Uterus (tissue), 4 donors: ENCODE measurements around the gene BCAS3. TPM values are rescaled to one million over a fixed set of nuclear protein-coding genes. Genes with fewer than 3 reads are reported as not detected.

Experiments
- DNase-seq, 2 donors: peaks; one replicate each; pipeline ENCODE4 v3.0.0-alpha.2; 2019 to 2020
- H3K27ac ChIP-seq, 2 donors: fragments of 200-600 bp; sonication (generic); 1 replicate in 1 of 2; 2 replicates in 1 of 2; pipeline ENCODE4 v1.5.1; 2016 to 2018
- H3K27me3 ChIP-seq, 2 donors: fragments of 200-600 bp; sonication (generic); one replicate each; pipeline ENCODE4 v1.5.1; 2018 to 2019; ENCODE audit warnings: control low read depth in 1 of 2
- H3K36me3 ChIP-seq, 2 donors: fragments of 200-600 bp; sonication (generic); one replicate each; pipeline ENCODE4 v1.5.1; 2019; ENCODE audit warnings: control low read depth in 1 of 2
- H3K4me1 ChIP-seq, 2 donors: fragments of 200-600 bp; sonication (generic); one replicate each; pipeline ENCODE4 v1.5.1; 2018 to 2019; ENCODE audit warnings: control low read depth in 1 of 2
- H3K4me3 ChIP-seq, 2 donors: fragments of 200-600 bp; sonication (generic); 1 replicate in 1 of 2; 2 replicates in 1 of 2; pipeline ENCODE4 v1.5.1; 2018 to 2019; ENCODE audit warnings: mild to moderate bottlenecking in 1 of 2
- H3K9me3 ChIP-seq, 2 donors: fragments of 200-600 bp; sonication (generic); one replicate each; pipeline ENCODE4 v1.5.1; 2019; ENCODE audit warnings: control low read depth in 1 of 2
- POLR2A ChIP-seq, 2 donors: fragments of 450-650 bp; IDR thresholded peaks; one replicate each; pipeline ENCODE4 v1.6.1; 2016; ENCODE audit warnings: antibody characterized with exemption in 2 of 2, mild to moderate bottlenecking in 1 of 2, moderate library complexity in 1 of 2
- intact Hi-C: fragments of 100-400 bp; cut with DNase I; formaldehyde crosslinking; loops from one replicate; pipeline ENCODE4 v1.15.1; 2023; ENCODE audit warnings: low total_unique reads
- total RNA-seq, 4 donors: library from RNA; depleted of rRNA in 3 of 4; stranded (reverse); fragments of >200 nt in 3 of 4; gene quantifications; one replicate each; pipeline versions ENCODE4 v1.1.0 to v1.2.4, GENCODE V29; 2014 to 2023
- TF ChIP-seq, protein P1 (sequence below), 4 experiments: fragments of 200-600 bp in 2 of 4; fragments of 450-650 bp in 2 of 4; sonication (generic) in 2 of 4; IDR thresholded peaks; one replicate each; pipeline ENCODE4 v1.5.1; 2016 to 2019; ENCODE audit warnings: antibody characterized with exemption in 4 of 4, mild to moderate bottlenecking in 2 of 4, moderate library complexity in 1 of 4
- donor health status: DM: yes; HTN: yes; CAD: no.

The BCAS3 gene
- total RNA-seq, 4 donors from 2014 or later = 42.6 to 147 (median 83.7) TPM

DNA sequence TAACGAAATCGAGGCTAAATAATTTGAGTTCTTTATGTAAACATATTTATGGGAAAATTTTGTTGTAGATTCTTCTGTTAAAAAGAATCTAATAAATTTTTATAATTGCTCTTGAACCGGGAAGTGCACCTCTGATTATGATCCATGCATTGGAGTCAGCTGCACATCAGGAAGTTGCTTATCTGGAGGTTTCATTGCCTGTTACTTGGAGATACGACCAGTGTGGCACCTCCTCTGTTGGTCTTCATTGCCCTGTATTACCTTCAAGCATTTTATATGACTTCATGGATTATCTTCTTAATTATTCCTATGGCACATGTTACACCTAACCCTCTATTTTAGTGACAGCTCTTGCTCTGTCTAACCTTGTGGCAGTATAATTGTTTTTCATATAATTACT lies 409.4 kb downstream of the BCAS3 start:
- Histone ChIP-seq H3K4me3 (no peak overlapping the region), H3K9me3 (no peaks in the 10 kb centered on the region), H3K27ac (no peak overlapping the region), H3K27me3 (no peaks in the 10 kb centered on the region), H3K36me3 (no peaks in the 10 kb centered on the region), H3K4me1 (no peaks in the 10 kb centered on the region)
- TF ChIP-seq, protein P1, sequence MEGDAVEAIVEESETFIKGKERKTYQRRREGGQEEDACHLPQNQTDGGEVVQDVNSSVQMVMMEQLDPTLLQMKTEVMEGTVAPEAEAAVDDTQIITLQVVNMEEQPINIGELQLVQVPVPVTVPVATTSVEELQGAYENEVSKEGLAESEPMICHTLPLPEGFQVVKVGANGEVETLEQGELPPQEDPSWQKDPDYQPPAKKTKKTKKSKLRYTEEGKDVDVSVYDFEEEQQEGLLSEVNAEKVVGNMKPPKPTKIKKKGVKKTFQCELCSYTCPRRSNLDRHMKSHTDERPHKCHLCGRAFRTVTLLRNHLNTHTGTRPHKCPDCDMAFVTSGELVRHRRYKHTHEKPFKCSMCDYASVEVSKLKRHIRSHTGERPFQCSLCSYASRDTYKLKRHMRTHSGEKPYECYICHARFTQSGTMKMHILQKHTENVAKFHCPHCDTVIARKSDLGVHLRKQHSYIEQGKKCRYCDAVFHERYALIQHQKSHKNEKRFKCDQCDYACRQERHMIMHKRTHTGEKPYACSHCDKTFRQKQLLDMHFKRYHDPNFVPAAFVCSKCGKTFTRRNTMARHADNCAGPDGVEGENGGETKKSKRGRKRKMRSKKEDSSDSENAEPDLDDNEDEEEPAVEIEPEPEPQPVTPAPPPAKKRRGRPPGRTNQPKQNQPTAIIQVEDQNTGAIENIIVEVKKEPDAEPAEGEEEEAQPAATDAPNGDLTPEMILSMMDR (IDR thresholded peaks at IDR 0.05) = no peak
- TF ChIP-seq POLR2A (IDR thresholded peaks at IDR 0.05) = no peak
- intact Hi-C loops = no loop called here
- no peak for DNase-seq

DNA sequence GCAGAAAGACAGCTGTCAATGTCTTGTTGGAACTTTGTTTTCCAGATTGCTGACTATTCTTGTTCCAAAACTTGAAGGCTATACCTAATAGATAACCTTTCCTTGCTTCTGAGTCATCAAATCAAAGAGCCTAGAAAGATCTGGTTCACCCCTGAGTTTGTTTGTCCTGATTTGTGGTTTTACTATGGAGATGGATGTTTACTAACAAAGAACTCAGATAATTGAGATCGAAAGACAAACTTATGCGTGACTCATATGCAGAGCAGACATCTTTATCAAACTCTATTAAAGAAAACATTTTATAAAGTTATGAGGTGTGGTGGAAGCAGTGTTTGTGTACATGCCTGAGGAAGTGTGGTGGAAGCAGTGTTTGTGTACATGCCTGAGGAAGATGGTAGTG lies 410.9 kb downstream of the BCAS3 start:
- Histone ChIP-seq H3K4me1 (no peaks in the 10 kb centered on the region), H3K4me3 (no peak overlapping the region), H3K36me3 (no peaks in the 10 kb centered on the region), H3K9me3 (no peaks in the 10 kb centered on the region), H3K27me3 (no peaks in the 10 kb centered on the region), H3K27ac (no peak overlapping the region)
- no peak for TF ChIP-seq POLR2A (IDR thresholded peaks at IDR 0.05)
- TF ChIP-seq, protein P1 (IDR thresholded peaks at IDR 0.05) = no peak
- no peak for DNase-seq
- intact Hi-C loops = no loop called here

DNA sequence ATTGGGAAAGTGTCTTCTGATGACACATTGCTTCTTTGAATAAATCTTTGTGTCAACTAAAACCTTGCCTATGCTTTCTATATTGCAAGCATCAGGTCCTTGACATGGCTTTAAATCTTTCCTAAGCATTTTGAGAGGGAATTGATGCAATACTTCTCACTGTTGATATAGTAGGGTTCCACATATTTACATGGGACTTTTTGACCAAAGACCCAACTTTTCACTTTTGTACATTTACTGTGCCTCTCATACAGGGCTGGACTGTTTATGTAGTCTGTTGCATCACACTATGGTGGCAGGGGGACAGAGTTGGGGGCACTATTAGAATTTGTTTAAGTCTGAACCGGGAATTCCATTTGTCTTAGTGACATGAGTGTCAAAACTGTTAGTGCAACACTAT lies 413.4 kb downstream of the BCAS3 start:
- H3K4me1 ChIP-seq = no peaks in the 10 kb centered on the region
- TF ChIP-seq, protein P1 (IDR thresholded peaks at IDR 0.05) = no peak
- no peaks in the 10 kb centered on the region for H3K36me3 ChIP-seq
- intact Hi-C loops = no loop called here
- no peaks in the 10 kb centered on the region for H3K9me3 ChIP-seq
- no peak overlapping the region for H3K4me3 ChIP-seq
- H3K27me3 ChIP-seq = no peaks in the 10 kb centered on the region
- H3K27ac ChIP-seq = no peak overlapping the region
- DNase-seq = no peak

DNA sequence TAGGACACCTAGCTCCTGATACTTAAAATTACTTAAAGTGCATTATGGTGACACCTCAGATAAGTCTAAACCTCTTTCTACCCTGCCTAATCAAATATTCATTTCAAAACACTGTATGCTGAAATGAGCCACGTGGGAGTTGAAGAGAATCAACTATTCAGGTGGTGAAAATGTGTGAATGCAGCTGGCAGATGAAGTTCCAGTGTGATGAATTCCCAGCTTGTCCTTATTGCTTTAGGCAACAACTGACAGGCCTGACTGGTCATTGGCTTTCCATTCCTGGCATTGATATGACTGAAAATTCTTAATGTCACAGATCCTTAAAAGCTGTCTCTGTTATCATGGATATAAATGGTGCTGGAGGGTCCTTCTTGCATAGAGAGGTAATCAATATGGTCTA lies 420.1 kb downstream of the BCAS3 start:
- intact Hi-C loops = no loop called here
- H3K4me3 ChIP-seq = no peak overlapping the region
- H3K27me3 ChIP-seq = no peaks in the 10 kb centered on the region
- DNase-seq = no peak
- no peaks in the 10 kb centered on the region for H3K9me3 ChIP-seq
- no peak overlapping the region for H3K27ac ChIP-seq
- no peak for TF ChIP-seq POLR2A (IDR thresholded peaks at IDR 0.05)
- H3K4me1 ChIP-seq = no peaks in the 10 kb centered on the region
- H3K36me3 ChIP-seq = no peaks in the 10 kb centered on the region

DNA sequence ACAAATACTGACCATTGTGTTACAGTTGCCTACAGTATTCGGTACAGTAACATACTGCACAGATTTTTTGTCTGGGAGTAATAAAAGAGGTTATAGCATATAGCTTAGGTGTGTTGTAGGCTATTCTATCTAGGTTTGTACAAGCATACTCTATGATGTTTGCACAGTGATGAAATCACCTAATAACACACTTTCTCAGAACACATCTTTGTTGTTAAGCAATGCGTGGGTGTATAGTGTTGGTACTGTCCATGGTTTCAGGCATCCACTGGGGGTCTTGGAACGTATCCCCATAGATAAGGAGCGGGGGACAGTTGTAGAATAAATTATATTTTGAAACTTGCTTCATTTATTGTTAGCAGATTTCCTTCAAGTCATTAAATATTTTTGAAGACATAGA lies 428.7 kb downstream of the BCAS3 start:
- H3K27me3 ChIP-seq = no peaks in the 10 kb centered on the region
- intact Hi-C loops = no loop called here
- no peaks in the 10 kb centered on the region for H3K36me3 ChIP-seq
- H3K4me3 ChIP-seq = no peak overlapping the region
- no peak overlapping the region for H3K27ac ChIP-seq
- DNase-seq = no peak
- H3K4me1 ChIP-seq = no peaks in the 10 kb centered on the region
- TF ChIP-seq POLR2A (IDR thresholded peaks at IDR 0.05) = no peak
- TF ChIP-seq, protein P1 (IDR thresholded peaks at IDR 0.05) = no peak
- no peaks in the 10 kb centered on the region for H3K9me3 ChIP-seq

DNA sequence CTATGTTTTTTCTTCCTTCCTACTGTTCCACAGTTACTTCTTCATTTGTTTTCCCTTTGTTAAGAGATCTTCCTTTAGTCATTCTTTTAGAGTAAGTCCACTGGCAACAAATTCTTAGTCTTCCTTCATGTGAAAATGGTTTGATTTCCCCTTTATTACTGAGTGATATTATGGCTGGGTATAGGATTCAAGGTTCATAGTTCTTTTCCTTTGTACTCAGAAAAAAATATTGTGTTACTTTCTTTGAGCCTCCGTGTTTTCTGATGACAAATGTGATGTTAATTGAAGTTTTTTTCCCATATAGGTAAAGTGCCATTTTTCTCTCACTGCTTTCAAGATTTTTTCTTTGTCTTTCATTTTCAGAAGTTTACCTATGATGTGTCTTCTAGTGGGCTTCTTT lies 438.9 kb downstream of the BCAS3 start:
- Histone ChIP-seq H3K4me1 (no peaks in the 10 kb centered on the region), H3K36me3 (peaks cover 0 to 4% of the 10 kb centered on the region in 2 donors), H3K9me3 (peaks cover 0 to 6% of the 10 kb centered on the region in 2 donors), H3K4me3 (no peak overlapping the region), H3K27ac (no peak overlapping the region), H3K27me3 (no peaks in the 10 kb centered on the region)
- no peak for TF ChIP-seq POLR2A (IDR thresholded peaks at IDR 0.05)
- TF ChIP-seq, protein P1 (IDR thresholded peaks at IDR 0.05) = no peak
- no peak for DNase-seq
- intact Hi-C loops = no loop called here
